IPS-15b (cell line): Measurements from ENCODE around the gene DCUN1D3.

Source experiments
- H3K27me3 ChIP-seq: one replicate; pipeline ENCODE4 v1.6.1; 2013; ENCODE audit warnings: low read length; ENCODE audit not compliant: control insufficient read depth, insufficient read depth
- H3K36me3 ChIP-seq: one replicate; pipeline ENCODE4 v1.6.1; 2013; ENCODE audit warnings: low read length; ENCODE audit not compliant: control insufficient read depth, insufficient read depth
- H3K4me1 ChIP-seq: one replicate; pipeline ENCODE4 v1.6.1; 2013; ENCODE audit warnings: mild to moderate bottlenecking, low read length; ENCODE audit not compliant: control insufficient read depth, insufficient read depth
- H3K4me3 ChIP-seq: one replicate; pipeline ENCODE4 v1.5.1; 2013; ENCODE audit warnings: low read depth, low read length
- H3K9ac ChIP-seq: one replicate; pipeline ENCODE4 v1.6.1; 2013; ENCODE audit warnings: low read depth, mild to moderate bottlenecking, low read length
- H3K9me3 ChIP-seq: one replicate; pipeline ENCODE4 v1.6.1; 2013; ENCODE audit warnings: mild to moderate bottlenecking, low read length; ENCODE audit not compliant: control insufficient read depth, insufficient read depth

Gene DCUN1D3

DNA sequence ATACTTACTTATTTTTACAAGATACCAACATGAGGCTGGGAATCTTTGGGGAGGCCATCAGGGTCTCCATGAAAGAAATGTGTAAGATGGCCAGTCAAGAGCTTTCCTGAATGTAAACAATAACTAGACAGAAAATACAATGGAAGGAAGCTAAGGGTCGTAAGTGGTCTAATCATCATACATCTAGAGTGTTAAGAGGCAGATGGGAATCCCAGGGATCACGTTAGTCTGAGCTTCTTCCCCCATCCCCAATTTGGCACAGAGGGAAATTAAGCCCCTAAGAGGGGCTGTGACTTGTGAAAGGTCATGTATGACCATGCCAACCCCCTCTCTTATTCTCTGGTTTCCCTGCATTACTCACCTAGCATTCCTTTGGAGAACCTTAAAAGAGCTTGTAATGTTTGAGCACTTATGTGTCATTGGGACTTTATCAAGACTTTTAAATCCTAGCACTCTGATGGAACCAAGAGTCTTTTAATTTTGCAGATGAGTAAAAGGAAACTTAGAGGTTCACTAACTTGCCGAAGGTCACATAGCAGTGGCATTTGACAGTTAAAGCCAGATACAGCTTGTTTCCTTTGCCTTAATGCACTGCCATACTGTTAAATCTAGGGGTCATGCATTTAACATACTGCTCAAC is 46.1 kb downstream of the DCUN1D3 start:
- Histone ChIP-seq H3K9ac (no peak overlapping the region), H3K27me3 (no peaks in the 10 kb centered on the region), H3K36me3 (peaks cover 3% of the 10 kb centered on the region), H3K9me3 (no peaks in the 10 kb centered on the region), H3K4me3 (no peak overlapping the region), H3K4me1 (peaks cover 5% of the 10 kb centered on the region)

DNA sequence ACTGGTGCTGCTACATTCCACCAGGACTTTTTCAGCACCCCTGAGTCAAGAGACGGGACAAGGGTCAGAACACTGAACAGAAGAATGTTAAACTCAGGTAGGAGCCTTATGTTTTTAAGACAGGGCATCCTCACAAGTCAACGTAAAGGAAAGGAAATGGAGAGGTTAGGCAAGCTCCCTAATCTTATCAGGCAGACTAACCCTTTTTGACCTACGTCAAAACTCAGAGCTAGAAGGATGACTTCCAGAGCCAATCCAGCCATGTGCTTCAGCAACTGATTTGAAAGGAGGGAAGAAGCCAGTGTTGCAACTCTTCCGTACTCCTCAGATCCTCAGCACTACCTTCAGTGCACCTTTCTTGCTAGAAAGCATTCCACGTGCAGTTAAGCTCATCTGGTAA is 47.0 kb downstream of the DCUN1D3 start:
- Histone ChIP-seq H3K36me3 (peaks cover 3% of the 10 kb centered on the region), H3K4me3 (no peak overlapping the region), H3K9me3 (no peaks in the 10 kb centered on the region), H3K4me1 (peaks cover 3% of the 10 kb centered on the region), H3K9ac (no peak overlapping the region), H3K27me3 (no peaks in the 10 kb centered on the region)

DNA sequence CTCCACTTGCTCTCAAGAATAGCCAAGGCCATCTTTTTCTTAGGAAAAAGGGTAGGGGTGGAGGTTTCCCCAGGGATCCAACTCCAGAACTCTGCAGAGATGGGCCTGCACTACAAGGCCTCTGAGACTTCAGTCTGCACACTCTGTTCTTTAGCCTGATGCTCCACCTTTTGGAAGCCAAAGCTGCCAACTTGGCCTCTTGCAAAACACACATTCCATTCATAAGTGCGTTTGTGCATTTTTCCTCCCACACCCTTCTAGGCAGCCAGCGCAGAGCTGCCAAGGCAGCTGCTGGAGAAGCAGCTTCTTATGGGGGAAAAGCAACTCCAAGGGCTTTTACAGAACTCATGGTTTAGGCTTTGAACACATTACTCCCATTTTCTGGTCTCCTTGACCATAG is 48.6 kb downstream of the DCUN1D3 start:
- peaks cover 2% of the 10 kb centered on the region for H3K36me3 ChIP-seq
- H3K9ac ChIP-seq = peak overlapping the region; percentile 12
- H3K27me3 ChIP-seq = no peaks in the 10 kb centered on the region
- H3K9me3 ChIP-seq = no peaks in the 10 kb centered on the region
- H3K4me3 ChIP-seq = no peak overlapping the region
- H3K4me1 ChIP-seq = no peaks in the 10 kb centered on the region

DNA sequence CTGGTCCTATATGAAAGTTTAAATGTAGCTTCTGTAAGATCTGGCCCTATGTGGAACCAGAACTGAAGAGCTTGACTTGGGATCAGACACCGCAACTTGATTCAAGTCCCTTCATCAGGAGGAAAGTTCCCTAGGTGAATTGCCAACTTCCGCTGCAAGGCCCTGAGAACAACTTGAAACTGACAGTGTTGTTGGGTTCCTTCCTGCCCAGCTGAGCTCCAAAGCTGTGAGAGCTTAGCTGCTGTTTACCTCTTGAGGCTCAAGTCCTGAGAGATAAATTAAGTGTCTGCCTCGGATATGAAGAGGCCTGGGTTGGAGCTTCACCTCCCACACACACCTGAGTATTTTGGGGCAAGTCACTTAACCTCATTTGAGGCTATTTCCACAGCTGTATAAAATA is 49.2 kb downstream of the DCUN1D3 start:
- Histone ChIP-seq H3K27me3 (no peaks in the 10 kb centered on the region), H3K9me3 (no peaks in the 10 kb centered on the region), H3K4me3 (no peak overlapping the region), H3K9ac (no peak overlapping the region), H3K4me1 (no peaks in the 10 kb centered on the region), H3K36me3 (no peaks in the 10 kb centered on the region)

DNA sequence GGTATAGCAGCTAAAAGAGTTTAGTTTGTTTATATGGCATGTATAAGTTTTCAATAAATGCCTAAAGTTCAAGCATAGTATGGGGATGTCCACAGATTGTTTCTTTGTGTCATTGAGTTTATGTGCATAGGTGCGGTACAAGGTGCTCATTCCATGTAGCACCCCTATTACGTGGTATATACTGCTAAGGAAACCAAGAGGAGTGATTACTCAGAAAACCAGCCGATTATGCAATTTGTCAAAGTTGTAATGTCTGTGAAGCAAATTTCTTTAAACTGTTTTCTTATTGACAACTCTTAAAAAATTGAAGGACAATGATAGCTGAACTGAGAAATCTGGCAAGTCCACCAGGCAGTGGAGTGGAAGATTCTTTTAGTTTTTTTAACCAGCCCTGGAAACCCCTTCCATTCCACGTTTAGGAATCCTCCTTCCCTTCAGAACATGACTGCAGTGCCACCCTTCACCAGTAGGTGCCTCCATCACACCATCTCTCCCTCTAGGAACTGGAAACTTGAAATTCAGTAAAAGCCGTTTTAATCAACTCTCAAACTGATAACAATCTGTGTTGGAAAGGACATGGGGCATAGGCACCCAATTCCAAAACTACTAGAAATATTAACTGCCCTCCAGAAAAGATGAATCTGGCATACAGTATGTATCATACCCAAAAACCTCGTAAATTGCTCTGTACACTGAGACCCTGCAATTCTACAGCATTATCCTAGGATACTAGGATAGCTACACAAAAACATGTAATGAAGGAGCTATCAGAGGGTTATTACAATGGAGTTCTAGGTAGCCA is 50.4 kb downstream of the DCUN1D3 start:
- Histone ChIP-seq H3K4me1 (no peaks in the 10 kb centered on the region), H3K4me3 (no peak overlapping the region), H3K36me3 (no peaks in the 10 kb centered on the region), H3K9me3 (no peaks in the 10 kb centered on the region), H3K9ac (no peak overlapping the region), H3K27me3 (no peaks in the 10 kb centered on the region)

DNA sequence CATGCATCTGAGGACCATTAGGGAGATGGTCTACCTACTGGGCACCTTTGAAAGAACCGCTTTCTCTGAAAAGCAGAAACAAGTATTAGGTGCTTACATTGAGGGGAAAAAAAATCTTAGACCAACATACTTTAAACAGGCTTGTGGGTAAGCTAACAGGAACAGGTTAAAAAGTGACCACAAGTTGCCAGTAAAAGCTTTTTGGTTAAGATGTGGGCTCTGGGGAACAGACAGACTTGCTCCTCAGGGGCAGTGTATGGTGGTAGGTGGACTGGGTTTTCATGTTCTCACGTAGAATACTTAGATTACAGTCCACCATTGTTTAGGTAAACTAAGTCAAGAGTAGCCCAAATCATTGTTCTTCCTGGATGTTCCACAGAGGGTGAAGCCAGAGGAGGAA is 52.6 kb downstream of the DCUN1D3 start:
- H3K4me1 ChIP-seq = no peaks in the 10 kb centered on the region
- H3K27me3 ChIP-seq = no peaks in the 10 kb centered on the region
- H3K4me3 ChIP-seq = no peak overlapping the region
- no peak overlapping the region for H3K9ac ChIP-seq
- no peaks in the 10 kb centered on the region for H3K9me3 ChIP-seq
- no peaks in the 10 kb centered on the region for H3K36me3 ChIP-seq

DNA sequence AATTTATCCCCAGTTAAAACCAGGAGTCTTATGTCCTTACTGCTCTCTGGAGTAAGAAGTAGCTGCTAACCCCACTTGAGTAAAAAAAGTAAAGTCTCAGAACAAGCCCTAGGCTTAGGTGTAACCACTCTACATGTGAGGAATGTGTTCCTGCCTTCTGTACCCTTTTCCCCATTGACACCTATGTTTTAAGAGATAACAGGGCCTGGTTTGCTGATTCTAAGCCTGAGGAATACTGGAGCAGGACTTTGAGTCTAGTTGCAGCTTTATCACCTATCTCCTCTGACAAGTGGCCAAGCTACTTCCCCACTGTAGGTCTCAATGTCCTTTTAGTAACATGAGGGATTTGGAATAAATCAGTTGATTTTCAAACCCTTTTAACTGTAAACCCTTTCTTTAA is 53.6 kb downstream of the DCUN1D3 start:
- Histone ChIP-seq H3K9me3 (no peaks in the 10 kb centered on the region), H3K9ac (no peak overlapping the region), H3K27me3 (no peaks in the 10 kb centered on the region), H3K36me3 (no peaks in the 10 kb centered on the region), H3K4me1 (no peaks in the 10 kb centered on the region), H3K4me3 (no peak overlapping the region)

DNA sequence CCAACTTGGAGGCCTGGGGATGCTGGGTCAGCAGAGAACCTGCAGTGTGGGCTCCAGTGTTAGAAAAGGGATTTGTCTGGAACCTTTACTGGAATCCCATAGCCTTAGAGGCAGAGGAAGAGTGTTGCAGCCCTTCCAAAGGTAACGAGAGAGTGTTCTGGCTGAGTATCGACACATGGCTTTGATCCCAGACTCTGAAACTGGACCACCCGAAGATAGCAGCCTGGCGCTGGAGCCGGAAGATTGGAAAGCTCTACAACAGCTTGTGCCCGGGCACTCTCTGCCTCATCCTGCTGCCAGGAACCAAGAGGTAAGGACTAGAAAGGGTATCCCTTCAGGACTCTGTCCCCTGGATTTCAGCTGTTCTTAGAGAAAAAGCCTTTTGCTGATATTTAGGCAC is 54.1 kb downstream of the DCUN1D3 start:
- Histone ChIP-seq H3K4me1 (no peaks in the 10 kb centered on the region), H3K27me3 (no peaks in the 10 kb centered on the region), H3K4me3 (no peak overlapping the region), H3K36me3 (no peaks in the 10 kb centered on the region), H3K9me3 (no peaks in the 10 kb centered on the region), H3K9ac (no peak overlapping the region)

DNA sequence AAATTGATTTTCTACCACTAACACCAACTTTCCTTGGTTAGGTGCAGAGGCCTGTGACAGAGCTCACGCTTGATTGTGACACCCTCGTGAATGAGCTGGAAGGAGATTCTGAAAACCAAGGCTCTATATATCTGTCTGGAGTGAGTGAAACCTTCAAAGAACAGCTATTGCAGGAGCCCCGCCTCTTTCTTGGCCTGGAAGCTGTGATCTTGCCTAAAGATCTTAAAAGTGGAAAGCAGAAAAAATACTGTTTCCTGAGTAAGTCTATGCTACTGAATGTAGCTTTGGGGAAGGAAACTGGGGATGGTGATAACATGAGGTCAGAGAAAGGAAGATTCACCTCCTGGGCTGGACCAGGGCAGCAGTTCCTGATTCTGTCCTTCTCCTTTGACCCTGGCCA is 55.6 kb downstream of the DCUN1D3 start:
- Histone ChIP-seq H3K27me3 (no peaks in the 10 kb centered on the region), H3K36me3 (no peaks in the 10 kb centered on the region), H3K9me3 (no peaks in the 10 kb centered on the region), H3K9ac (no peak overlapping the region), H3K4me1 (no peaks in the 10 kb centered on the region), H3K4me3 (no peak overlapping the region)

DNA sequence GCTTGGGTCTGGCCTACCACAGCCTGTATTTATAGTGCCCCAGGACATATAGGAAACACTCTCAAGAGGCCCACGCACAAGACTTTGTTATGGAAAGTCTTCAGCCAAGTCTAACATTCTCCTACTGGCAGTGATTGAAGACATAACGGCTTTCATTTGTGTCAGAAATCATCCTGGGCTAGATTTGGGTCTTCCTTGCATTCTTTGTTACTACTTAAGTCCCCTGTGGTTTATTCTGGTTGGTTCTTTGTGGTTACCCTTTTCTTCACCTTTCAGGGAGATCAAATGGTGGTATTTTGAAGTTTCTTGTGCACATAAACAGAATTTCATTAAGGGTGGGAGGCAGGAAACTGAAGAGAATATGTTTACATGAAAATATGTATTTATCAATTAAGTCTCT is 56.1 kb downstream of the DCUN1D3 start:
- no peaks in the 10 kb centered on the region for H3K9me3 ChIP-seq
- H3K27me3 ChIP-seq = no peaks in the 10 kb centered on the region
- no peaks in the 10 kb centered on the region for H3K36me3 ChIP-seq
- H3K4me3 ChIP-seq = no peak overlapping the region
- H3K9ac ChIP-seq = no peak overlapping the region
- H3K4me1 ChIP-seq = no peaks in the 10 kb centered on the region

DNA sequence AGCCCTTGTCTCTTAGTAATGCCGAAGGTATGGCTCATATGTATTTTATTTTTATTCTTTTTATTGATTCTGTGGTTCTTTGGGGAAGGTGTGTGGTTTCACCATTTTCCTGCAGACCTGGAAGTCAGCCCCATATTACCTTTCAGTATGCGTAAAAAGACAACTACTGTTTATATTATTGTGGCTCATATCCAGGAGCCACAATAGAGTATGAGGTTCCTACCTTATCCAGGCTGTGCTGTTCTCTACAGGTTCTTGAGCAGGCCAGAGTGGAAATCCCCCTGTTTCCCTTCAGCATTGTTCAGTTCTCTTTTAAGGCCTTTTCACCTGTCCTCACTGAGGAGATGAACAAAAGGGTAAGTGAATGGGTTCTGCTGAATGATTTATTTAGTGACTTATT is 60.7 kb downstream of the DCUN1D3 start:
- H3K27me3 ChIP-seq = no peaks in the 10 kb centered on the region
- no peaks in the 10 kb centered on the region for H3K9me3 ChIP-seq
- no peaks in the 10 kb centered on the region for H3K36me3 ChIP-seq
- H3K4me1 ChIP-seq = no peaks in the 10 kb centered on the region
- no peak overlapping the region for H3K4me3 ChIP-seq
- no peak overlapping the region for H3K9ac ChIP-seq

DNA sequence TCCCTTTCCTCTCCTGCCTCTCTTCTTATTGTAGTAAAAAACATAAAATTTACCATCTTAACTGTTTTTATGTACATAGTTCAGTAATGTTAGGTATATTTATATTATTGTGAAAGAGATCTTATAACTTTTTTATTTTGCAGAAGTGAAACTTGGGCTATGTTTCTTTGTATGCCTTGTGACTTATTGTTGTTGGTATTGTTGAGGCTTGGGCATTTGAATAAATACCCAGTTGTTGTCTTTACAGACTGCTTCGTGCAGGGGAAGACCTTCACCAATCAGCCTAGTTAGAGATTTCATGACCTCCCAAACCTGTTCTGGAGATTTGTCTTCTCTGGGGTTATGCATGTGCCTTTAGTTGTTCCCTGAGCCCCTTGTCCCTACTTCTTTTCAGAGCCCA is 61.9 kb downstream of the DCUN1D3 start:
- H3K4me3 ChIP-seq = no peak overlapping the region
- no peak overlapping the region for H3K9ac ChIP-seq
- H3K27me3 ChIP-seq = no peaks in the 10 kb centered on the region
- no peaks in the 10 kb centered on the region for H3K9me3 ChIP-seq
- H3K36me3 ChIP-seq = no peaks in the 10 kb centered on the region
- H3K4me1 ChIP-seq = no peaks in the 10 kb centered on the region
